HPDE6-E6E7 (cell line): ENCODE data around the gene CDK9.

Experiments used
- DNase-seq: peaks from one replicate; pipeline ENCODE4 v3.0.0; 2011; ENCODE audit warnings: missing footprints; ENCODE audit errors: extremely low spot score

CDK9 gene

DNA sequence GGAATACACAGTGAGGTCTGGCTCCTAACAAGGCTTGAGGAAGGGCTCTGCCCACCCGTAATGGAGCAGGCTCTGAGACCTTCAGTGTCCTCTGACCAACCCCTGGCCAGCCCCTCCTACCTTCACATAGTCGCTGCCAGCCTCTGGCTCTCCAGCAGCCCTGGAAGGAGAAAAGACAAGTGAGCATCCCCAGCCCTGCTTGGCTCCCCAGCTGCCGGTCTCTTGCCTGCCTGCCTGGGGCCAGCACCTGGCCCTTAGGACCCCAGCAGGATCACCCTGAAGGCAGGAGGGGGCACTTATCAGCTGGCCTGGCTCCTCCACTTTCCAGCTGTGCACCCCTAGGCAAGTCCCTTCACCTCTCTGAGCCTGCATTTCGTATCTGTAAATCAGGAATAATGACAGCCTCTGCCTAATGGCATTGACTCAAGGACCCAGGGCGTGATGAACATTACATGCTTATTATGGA, 24.3 kb upstream of the CDK9 start:
- DNase-seq: no peak

GRCh38 chr9:127762111-127762676, 23.6 kb upstream of the CDK9 start:
- no peak for DNase-seq

DNA sequence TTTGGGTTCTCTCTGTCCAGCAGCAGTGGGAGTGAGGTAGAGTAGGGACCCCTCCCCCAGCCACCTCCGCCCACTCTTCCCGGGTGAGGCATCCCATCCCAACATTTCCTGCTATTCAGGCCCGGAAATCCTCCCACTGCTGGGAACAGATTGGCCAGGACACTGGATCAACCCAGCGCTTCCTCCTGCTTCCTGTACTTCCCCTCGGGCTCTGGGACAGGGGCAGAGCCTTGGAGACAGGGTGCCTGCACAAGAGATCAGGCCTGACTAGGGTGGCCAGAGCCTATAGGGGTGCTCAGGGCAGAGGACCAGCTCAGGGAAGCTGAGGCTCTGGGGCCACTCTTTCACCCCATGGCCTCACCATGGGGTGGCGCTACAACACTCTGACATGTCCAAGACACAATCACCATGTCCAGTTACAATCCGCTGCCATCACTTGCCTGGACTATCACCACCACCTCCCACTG, 21.9 kb upstream of the CDK9 start:
- DNase-seq: no peak

GRCh38 chr9:127765418-127765817, 20.4 kb upstream of the CDK9 start:
- no peak for DNase-seq

DNA sequence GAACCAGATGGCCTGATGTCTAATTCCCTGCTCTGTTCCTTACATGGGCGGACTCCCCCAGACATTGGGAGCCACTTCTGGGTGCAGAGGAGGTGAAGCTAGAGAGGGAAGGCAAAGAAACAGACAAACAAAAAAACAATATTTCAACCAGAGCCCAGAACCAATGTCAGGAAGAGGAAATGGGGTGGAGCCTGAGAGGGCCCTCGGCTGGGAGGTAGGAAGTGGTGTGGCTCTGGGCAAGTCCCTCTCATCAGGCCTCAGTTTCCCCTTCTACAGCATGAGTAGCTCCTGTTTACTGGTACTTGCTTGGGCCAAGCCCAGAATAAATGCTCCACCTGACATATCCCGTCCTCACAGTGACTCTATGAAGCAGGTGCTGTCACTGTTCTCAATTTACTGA, 18.4 kb upstream of the CDK9 start:
- no peak for DNase-seq

- DNase-seq: no peak
These were observed 17.9 kb upstream of the CDK9 start for GRCh38 chr9:127767909-127768331.

GRCh38 chr9:127768698-127769097, 17.1 kb upstream of the CDK9 start:
- no peak for DNase-seq

- no peak for DNase-seq
These were observed 16.7 kb upstream of the CDK9 start for GRCh38 chr9:127769101-127769500.

DNA sequence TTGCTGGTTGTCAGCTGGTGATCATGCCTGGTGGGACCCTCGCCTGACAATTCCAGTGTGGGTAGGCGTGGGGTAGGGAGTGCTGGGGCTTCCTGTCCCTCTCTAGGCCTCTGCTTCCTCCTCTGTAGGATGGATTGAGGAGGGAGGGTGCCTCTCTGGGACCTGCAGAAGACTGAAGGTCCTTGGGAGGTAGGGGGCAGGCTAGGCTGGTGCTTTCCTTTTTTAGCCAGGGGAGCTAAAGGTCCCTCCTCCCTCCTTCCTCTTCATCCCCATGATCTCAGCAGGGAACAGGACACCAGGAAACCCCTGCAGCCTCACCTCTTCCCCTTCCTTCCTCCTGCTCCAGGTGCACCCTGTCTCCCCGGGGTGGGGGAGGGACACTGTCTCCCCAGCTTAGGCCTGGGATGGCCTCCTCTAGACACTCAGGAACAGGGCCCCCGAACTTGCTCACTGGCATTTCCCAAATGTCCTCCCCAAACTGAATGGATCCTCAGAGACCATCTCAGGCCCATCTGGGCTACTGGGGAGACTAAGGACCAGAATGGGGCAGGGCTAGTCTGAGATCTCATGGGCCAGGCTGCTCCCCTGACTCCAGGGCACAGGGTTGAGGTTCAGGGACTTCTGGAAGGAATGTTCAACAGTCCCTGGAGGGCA, 15.8 kb upstream of the CDK9 start:
- no peak for DNase-seq

GRCh38 chr9:127770583-127770904, 15.3 kb upstream of the CDK9 start:
- DNase-seq: no peak

DNA sequence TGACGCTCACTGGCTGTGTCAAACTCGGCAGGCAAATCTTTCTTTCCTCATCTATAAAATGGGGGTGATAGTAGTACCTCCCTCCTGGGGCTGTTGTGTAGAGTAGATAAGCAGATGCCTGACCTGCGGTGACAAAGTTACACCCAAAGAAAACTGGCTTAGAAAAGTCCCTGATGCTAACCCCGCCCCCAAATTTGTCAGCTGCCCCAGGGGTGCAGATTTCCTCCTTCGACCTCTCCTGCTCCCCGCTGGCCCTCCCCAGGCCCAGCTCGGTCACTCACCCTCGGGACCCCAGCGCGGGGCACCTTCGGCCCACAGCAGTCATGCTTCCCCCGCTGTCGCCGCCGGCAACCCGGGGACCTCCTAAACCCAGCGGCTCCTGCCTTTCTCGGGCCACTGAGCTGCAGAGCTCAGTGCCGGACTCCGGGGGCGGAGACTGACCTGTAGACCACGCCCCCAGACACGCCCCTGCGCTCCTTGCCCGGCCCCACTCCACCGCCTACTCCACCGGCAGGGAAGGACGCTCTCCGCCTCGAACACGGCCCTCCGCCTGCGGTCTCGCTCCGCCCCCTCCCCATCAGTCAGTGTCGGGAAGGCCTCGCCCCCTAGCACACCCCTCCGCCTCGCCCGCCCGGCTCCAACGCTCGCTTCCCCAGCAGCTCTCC, 14.8 kb upstream of the CDK9 start:
- peak; percentile 97 for DNase-seq

- no peak for DNase-seq
These were observed 14.2 kb upstream of the CDK9 start for GRCh38 chr9:127771570-127772189.

- no peak for DNase-seq
These were observed 13.2 kb upstream of the CDK9 start for GRCh38 chr9:127772603-127773002.

- no peak for DNase-seq
These were observed 12.6 kb upstream of the CDK9 start for GRCh38 chr9:127773272-127773671.

GRCh38 chr9:127773981-127774380, 11.9 kb upstream of the CDK9 start:
- no peak for DNase-seq

GRCh38 chr9:127776195-127776923, 9.5 kb upstream of the CDK9 start:
- no peak for DNase-seq

DNA sequence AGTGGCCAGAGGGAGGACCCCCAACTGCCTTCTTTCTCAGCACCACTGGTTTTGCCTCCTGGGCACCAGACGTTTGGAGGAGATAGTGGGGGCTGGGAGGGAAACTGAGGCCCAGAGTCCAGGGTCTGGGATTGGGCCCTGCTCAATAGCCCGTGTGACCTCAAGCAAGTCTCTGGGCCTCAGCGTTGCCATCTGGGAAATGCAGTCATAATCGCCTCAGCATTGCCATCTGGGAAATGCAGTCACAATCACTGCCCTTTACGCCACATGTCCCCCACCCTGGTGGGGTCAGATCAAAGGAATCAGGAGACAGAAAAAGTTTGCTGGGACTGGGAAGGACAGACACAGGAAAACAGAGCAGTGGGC, 8.9 kb upstream of the CDK9 start:
- DNase-seq: no peak

DNA sequence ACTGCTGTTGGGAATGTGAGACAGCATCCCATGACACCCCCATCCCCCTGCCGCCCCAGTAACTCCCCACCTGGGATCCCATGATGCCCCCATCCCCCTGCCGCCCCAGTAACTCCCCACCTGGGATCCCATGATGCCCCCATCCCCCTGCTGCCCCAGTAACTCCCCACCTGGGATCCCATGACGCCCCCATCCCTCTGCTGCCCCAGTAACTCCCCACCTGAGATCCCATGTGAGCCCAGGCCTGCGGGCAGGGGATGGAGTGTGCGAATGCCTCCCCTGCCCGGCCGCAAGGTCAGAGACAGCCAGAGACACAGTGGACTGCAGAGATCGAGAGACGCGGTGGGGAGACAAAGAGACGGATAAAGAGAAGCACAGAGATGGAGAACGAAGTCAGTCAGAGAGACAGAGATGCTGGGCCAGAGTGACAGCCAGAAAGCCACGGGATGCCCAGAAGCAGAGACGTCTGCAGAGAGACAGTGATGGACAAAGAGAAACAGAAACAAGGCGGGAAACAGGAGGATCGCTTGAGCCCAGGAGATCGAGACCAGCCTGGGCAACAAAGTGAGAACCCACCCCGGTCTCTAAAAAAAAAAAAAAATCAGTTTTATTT, 8.4 kb upstream of the CDK9 start:
- no peak for DNase-seq

DNA sequence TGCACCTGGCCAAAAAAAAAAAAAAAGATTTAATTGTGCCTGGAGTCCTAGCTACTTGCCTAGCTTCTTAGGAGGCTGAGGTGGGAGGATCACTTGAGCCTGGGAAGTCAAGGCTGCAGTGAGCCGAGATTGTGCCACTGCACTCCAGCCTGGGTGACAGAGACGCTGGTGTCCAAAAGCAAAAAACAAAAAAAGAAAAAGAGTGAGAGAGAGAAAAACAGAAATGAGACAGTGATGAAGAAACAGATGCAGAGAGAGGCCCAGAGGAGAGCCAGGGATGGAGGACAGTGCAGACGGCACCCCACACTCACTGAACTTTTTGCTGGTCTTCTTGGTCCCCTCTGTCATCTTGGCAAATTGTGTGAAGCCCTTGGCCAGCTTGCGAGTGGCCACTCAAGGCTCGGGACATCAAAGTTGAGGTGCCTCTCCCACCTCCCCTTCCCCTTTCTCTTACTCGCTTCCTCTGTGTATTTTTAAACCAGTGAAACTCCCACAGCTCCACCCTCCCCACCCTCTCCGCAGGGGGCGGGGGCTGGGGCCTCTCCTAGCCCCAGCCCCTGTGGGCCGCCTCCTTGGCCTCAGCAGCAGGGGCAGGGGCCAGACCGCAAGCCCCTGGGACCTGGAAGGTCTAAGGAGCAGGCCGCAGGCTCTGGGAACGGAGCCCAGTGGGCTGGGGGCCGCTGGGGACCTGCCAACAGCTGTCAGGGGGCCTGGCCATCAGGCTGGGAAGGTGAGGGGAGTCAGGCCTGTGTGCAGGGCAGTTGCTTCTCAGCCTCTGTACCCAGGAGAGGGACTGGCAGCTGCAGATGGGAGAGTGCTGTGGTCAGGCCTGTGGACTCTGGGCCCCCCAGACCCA, 7.3 kb upstream of the CDK9 start, which contains the start of gene SH2D3C:
SH2D3C (minus strand) TSS at position 387 of the 856 bp plus-strand sequence; CDS start at position 348, 39 bp downstream.
- DNase-seq: no peak

- no peak for DNase-seq
These were observed 6.5 kb upstream of the CDK9 start for GRCh38 chr9:127779136-127779981.
